ENCODE data around the gene RNF11.

DNA sequence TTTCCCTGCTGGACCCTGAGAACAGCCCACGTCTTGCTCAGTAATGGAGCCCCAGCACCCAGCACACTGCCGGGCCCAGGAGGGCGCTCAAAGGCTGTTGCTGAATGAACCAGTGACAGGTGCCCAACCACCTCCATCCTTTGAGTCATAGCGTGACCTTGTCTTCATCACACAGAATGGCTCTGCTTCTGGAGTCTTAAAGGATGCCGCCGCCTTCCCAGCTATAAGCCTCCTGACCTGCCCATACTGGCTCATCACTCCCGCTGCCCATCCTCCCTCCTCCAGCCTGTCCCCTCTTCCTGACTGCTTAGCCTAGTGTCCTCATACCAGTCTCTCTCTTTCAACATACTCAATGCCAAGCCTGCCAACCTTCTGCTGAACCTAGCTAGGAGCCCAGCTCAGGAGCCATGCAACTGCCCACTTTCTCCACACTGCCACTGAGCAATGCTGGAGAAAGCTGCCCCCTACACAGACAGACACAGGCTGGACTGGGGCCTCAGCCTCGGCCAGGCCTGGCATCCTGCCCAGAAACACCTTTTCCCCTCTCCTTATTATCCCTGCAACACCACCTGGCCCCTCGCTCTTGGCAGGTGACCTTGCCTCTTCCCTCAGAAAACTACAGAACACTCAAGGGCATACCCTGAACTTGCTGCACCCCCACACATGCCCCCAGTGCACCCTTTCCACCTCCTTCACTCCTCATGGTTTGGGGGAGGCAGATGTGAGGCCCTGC, 80.2 kb downstream of the RNF11 start:
- no peak for TF ChIP-seq EZH2 (IDR thresholded peaks at IDR 0.05; ENCODE audit: borderline replicate concordance, low read depth, low read length, severe bottlenecking)
- TF ChIP-seq, protein P1, sequence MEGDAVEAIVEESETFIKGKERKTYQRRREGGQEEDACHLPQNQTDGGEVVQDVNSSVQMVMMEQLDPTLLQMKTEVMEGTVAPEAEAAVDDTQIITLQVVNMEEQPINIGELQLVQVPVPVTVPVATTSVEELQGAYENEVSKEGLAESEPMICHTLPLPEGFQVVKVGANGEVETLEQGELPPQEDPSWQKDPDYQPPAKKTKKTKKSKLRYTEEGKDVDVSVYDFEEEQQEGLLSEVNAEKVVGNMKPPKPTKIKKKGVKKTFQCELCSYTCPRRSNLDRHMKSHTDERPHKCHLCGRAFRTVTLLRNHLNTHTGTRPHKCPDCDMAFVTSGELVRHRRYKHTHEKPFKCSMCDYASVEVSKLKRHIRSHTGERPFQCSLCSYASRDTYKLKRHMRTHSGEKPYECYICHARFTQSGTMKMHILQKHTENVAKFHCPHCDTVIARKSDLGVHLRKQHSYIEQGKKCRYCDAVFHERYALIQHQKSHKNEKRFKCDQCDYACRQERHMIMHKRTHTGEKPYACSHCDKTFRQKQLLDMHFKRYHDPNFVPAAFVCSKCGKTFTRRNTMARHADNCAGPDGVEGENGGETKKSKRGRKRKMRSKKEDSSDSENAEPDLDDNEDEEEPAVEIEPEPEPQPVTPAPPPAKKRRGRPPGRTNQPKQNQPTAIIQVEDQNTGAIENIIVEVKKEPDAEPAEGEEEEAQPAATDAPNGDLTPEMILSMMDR (IDR thresholded peaks at IDR 0.05; ENCODE audit: borderline replicate concordance, extremely low read depth, low read length, poor library complexity, severe bottlenecking): no peak

Measured in DND-41 (cell line).